ENCODE results near the gene PTCD3.

The PTCD3 gene

GRCh38 chr2:86170449-86170848 is 64.4 kb downstream of the PTCD3 start:
- TF ChIP-seq, protein P1, sequence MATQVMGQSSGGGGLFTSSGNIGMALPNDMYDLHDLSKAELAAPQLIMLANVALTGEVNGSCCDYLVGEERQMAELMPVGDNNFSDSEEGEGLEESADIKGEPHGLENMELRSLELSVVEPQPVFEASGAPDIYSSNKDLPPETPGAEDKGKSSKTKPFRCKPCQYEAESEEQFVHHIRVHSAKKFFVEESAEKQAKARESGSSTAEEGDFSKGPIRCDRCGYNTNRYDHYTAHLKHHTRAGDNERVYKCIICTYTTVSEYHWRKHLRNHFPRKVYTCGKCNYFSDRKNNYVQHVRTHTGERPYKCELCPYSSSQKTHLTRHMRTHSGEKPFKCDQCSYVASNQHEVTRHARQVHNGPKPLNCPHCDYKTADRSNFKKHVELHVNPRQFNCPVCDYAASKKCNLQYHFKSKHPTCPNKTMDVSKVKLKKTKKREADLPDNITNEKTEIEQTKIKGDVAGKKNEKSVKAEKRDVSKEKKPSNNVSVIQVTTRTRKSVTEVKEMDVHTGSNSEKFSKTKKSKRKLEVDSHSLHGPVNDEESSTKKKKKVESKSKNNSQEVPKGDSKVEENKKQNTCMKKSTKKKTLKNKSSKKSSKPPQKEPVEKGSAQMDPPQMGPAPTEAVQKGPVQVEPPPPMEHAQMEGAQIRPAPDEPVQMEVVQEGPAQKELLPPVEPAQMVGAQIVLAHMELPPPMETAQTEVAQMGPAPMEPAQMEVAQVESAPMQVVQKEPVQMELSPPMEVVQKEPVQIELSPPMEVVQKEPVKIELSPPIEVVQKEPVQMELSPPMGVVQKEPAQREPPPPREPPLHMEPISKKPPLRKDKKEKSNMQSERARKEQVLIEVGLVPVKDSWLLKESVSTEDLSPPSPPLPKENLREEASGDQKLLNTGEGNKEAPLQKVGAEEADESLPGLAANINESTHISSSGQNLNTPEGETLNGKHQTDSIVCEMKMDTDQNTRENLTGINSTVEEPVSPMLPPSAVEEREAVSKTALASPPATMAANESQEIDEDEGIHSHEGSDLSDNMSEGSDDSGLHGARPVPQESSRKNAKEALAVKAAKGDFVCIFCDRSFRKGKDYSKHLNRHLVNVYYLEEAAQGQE (IDR thresholded peaks at IDR 0.05; ENCODE audit: insufficient read depth in 1 of 2, low read depth in 2 of 2, low read length in 2 of 2) = no peak
- TF ChIP-seq FOXP2 (optimal IDR thresholded peaks at IDR 0.05; ENCODE audit: borderline replicate concordance, extremely low read depth, extremely low read length, insufficient read depth) = no peak
- no peak for TF ChIP-seq SIN3A (IDR thresholded peaks at IDR 0.05; ENCODE audit: borderline replicate concordance, insufficient read depth, low read length)
- TF ChIP-seq TAF1 (IDR thresholded peaks at IDR 0.05; ENCODE audit: borderline replicate concordance, insufficient read depth, low read length) = no peak
- TF ChIP-seq POLR2AphosphoS5 (IDR thresholded peaks at IDR 0.05; ENCODE audit: low read depth, low read length) = no peak

- TF ChIP-seq, protein P1 (IDR thresholded peaks at IDR 0.05; ENCODE audit: insufficient read depth in 1 of 2, low read depth in 2 of 2, low read length in 2 of 2) = no peak
Measured at GRCh38 chr2:86171295-86171694, 65.3 kb downstream of the PTCD3 start.

DNA sequence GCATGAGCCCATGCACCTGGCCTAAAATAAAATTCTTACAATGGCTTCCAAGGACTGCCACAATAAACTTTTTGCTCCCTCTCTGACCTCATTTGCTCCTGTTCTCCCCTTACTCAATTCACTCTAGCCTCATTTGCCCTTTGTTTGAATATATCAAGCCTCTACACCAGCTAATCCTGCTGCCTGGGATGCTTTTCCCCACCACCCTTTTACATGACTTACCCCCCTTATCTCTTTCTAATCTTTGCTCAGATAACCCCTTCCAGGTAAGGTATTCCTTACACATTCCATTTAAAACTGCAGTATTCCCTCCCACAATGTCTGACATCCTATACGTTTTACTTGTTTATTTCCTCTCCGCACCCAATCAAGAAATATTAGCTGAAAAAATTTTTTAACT is 66.6 kb downstream of the PTCD3 start:
- TF ChIP-seq SIN3A (IDR thresholded peaks at IDR 0.05; ENCODE audit: borderline replicate concordance, insufficient read depth, low read length) (no peak), FOXP2 (optimal IDR thresholded peaks at IDR 0.05; ENCODE audit: borderline replicate concordance, extremely low read depth, extremely low read length, insufficient read depth) (no peak), POLR2AphosphoS5 (IDR thresholded peaks at IDR 0.05; ENCODE audit: low read depth, low read length) (no peak), TAF1 (IDR thresholded peaks at IDR 0.05; ENCODE audit: borderline replicate concordance, insufficient read depth, low read length) (no peak)
- TF ChIP-seq, protein P1 (IDR thresholded peaks at IDR 0.05; ENCODE audit: insufficient read depth in 1 of 2, low read depth in 2 of 2, low read length in 2 of 2) = no peak

DNA sequence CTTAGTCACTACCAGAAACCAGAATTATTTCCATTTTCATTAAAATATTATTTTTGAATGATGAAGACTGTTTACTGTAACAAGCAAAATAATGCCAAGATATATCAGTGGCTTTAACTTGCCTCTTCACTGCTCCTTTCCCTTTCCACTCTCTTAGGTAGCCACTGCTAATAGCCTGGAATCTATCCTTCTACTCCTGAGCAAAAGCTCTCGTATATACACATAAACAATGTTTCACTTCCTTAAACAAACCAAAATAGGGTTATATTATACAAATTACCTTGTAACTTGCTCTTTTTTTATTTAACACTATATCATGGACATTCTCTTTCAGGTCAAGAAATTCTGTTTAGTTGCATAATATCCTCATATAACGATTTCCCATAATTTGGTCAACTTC is 68.4 kb downstream of the PTCD3 start:
- no peak for TF ChIP-seq TAF1 (IDR thresholded peaks at IDR 0.05; ENCODE audit: borderline replicate concordance, insufficient read depth, low read length)

DNA sequence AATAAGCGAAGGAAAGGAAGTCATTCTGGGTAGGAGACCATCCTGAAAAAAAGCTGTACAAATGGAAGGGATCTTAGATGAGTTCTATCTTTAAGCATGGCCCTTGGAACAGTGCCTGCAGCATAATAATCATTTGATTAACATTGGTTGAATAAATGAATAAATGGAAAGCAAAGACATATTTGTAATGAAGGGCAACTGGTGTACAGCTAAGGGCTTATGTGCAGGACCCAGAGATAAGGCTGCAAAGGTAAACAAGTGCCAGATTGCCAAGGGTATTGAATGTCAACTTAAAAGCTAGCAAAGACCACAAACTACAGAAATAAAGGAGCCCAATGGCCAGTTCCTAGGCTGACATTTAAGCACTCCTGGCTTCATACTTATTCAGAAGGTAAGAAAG is 69.8 kb downstream of the PTCD3 start:
- TF ChIP-seq TAF1 (IDR thresholded peaks at IDR 0.05; ENCODE audit: borderline replicate concordance, insufficient read depth, low read length) = no peak
- TF ChIP-seq, protein P1 (IDR thresholded peaks at IDR 0.05; ENCODE audit: insufficient read depth in 1 of 2, low read depth in 2 of 2, low read length in 2 of 2) = no peak
- no peak for TF ChIP-seq FOXP2 (optimal IDR thresholded peaks at IDR 0.05; ENCODE audit: borderline replicate concordance, extremely low read depth, extremely low read length, insufficient read depth)
- no peak for TF ChIP-seq POLR2AphosphoS5 (IDR thresholded peaks at IDR 0.05; ENCODE audit: low read depth, low read length)
- no peak for TF ChIP-seq SIN3A (IDR thresholded peaks at IDR 0.05; ENCODE audit: borderline replicate concordance, insufficient read depth, low read length)
